OCI-LY3 (cell line): ENCODE data around the gene GAB2.
A peak's percentile ranks its signal among the peaks of the same experiment; 100 is the strongest.

ENCODE experiments used
- H2AFZ ChIP-seq: fragments of 200-600, 300-600 bp; shearing (Covaris generic); 2 replicates; pipeline ENCODE4 v1.6.0; 2014; ENCODE audit warnings: antibody characterized with exemption, low read depth, low read length
- H3K27ac ChIP-seq: fragments of 200-600, 300-600 bp; sonication (generic); 2 replicates; pipeline ENCODE4 v1.5.1; 2014; ENCODE audit warnings: mild to moderate bottlenecking, low read length, moderate library complexity, mixed read lengths
- H3K27me3 ChIP-seq: fragments of 200-600, 300-600 bp; sonication (generic); 2 replicates; pipeline ENCODE4 v1.6.1; 2014; ENCODE audit warnings: low read depth, low read length, mixed read lengths
- H3K36me3 ChIP-seq: fragments of 200-600, 300-600 bp; sonication (generic); replicated peaks from 2 replicates; pipeline ENCODE3; 2014; ENCODE audit warnings: low read depth, low read length, mixed read lengths
- H3K4me1 ChIP-seq: fragments of 300-600, 200-600 bp; sonication (generic); 2 replicates; pipeline ENCODE4 v1.6.1; 2014; ENCODE audit warnings: low read length, mixed read lengths
- H3K4me2 ChIP-seq: fragments of 200-600, 300-600 bp; sonication (generic); 2 replicates; pipeline ENCODE4 v1.6.1; 2014; ENCODE audit warnings: low read length, mixed read lengths
- H3K4me3 ChIP-seq: fragments of 300-600, 200-600 bp; sonication (generic); 2 replicates; pipeline ENCODE4 v1.5.1; 2014; ENCODE audit warnings: antibody characterized with exemption, mild to moderate bottlenecking, low read length, moderate library complexity
- H3K79me2 ChIP-seq: fragments of 300-600, 200-600 bp; shearing (Covaris generic); 2 replicates; pipeline ENCODE4 v1.6.1; 2014; ENCODE audit warnings: mild to moderate bottlenecking, low read length, mixed read lengths
- H3K9ac ChIP-seq: fragments of 300-600, 200-600 bp; shearing (Covaris generic); 2 replicates; pipeline ENCODE4 v1.6.0; 2014; ENCODE audit warnings: mild to moderate bottlenecking, low read length, moderate library complexity
- H3K9me3 ChIP-seq: fragments of 200-600, 300-600 bp; shearing (Covaris generic); 2 replicates; pipeline ENCODE4 v1.6.1; 2014; ENCODE audit warnings: low read length, mixed read lengths; ENCODE audit not compliant: insufficient read depth
- H4K20me1 ChIP-seq: fragments of 200-600, 300-600 bp; sonication (generic); 2 replicates; pipeline ENCODE4 v1.6.1; 2016; ENCODE audit warnings: low read length, mixed read lengths; ENCODE audit not compliant: insufficient read depth
- EZH2phosphoT487 ChIP-seq: fragments of 200-600 bp; shearing (Covaris generic); IDR thresholded peaks from 2 replicates; pipeline ENCODE4 v1.6.1; 2018; ENCODE audit warnings: antibody characterized with exemption, mixed run types, low read depth
- TF ChIP-seq, protein P1 (sequence below): fragments of 200-600, 300-600 bp; sonication (generic); IDR thresholded peaks from 2 replicates; pipeline ENCODE4 v1.5.1; 2014; ENCODE audit warnings: antibody characterized with exemption, low read length, low read depth

Gene GAB2

DNA sequence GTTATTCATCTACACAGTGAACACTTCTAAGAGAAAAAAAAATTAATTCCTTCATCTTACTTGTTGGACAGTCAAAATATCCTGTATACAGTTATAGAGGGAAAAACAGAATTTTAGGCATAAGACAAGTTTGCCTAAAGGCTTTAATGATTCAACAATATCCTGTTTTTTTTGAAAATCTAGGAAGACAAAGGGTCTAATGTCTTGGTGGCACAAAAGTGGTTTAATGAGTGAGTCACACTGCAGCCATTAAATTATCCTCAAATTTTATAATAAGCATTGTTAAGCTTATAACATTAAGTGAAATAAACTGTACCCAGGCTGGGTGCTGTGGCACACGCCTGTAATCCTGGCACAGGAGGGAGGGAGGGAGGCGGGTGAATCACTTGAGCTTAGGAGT is 72.9 kb downstream of the GAB2 start:
- no peaks in the 10 kb centered on the region for H3K27me3 ChIP-seq
- H3K4me1 ChIP-seq: peaks cover 13% of the 10 kb centered on the region
- H3K4me2 ChIP-seq: no peak overlapping the region
- no peak overlapping the region for H2AFZ ChIP-seq
- H3K9me3 ChIP-seq: no peaks in the 10 kb centered on the region
- H3K4me3 ChIP-seq: no peak overlapping the region
- no peak overlapping the region for H3K27ac ChIP-seq
- no peaks in the 10 kb centered on the region for H3K79me2 ChIP-seq
- no peaks in the 10 kb centered on the region for H4K20me1 ChIP-seq
- H3K9ac ChIP-seq: no peak overlapping the region
- no peaks in the 10 kb centered on the region for H3K36me3 ChIP-seq
- TF ChIP-seq, protein P1, sequence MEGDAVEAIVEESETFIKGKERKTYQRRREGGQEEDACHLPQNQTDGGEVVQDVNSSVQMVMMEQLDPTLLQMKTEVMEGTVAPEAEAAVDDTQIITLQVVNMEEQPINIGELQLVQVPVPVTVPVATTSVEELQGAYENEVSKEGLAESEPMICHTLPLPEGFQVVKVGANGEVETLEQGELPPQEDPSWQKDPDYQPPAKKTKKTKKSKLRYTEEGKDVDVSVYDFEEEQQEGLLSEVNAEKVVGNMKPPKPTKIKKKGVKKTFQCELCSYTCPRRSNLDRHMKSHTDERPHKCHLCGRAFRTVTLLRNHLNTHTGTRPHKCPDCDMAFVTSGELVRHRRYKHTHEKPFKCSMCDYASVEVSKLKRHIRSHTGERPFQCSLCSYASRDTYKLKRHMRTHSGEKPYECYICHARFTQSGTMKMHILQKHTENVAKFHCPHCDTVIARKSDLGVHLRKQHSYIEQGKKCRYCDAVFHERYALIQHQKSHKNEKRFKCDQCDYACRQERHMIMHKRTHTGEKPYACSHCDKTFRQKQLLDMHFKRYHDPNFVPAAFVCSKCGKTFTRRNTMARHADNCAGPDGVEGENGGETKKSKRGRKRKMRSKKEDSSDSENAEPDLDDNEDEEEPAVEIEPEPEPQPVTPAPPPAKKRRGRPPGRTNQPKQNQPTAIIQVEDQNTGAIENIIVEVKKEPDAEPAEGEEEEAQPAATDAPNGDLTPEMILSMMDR: no peak
- no peak for TF ChIP-seq EZH2phosphoT487

DNA sequence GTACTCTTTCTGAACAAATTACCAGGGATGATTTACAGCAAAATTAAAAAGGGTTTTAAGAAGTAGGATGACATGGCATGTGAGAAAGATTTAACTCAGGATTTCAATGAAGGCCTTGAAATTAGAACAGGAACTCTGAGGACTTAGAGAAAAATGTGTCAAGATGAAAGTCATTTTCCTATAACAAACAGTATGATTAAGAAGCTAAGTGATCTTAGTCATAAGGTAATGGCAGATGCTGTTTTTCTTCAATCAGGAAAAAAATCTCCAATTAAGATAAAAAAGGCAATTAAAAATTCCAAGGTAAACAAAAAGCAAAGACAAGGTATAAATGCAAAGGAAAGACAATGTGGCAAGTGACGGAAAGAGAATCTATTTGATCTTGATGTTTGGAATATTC is 73.5 kb downstream of the GAB2 start:
- Histone ChIP-seq H4K20me1 (no peaks in the 10 kb centered on the region), H3K27me3 (no peaks in the 10 kb centered on the region), H2AFZ (no peak overlapping the region), H3K9ac (no peak overlapping the region), H3K4me2 (peak overlapping the region; percentile 20), H3K9me3 (no peaks in the 10 kb centered on the region), H3K4me1 (peaks cover 9% of the 10 kb centered on the region), H3K27ac (no peak overlapping the region), H3K79me2 (no peaks in the 10 kb centered on the region), H3K4me3 (no peak overlapping the region), H3K36me3 (no peaks in the 10 kb centered on the region)
- TF ChIP-seq EZH2phosphoT487: no peak
- TF ChIP-seq, protein P1: no peak

DNA sequence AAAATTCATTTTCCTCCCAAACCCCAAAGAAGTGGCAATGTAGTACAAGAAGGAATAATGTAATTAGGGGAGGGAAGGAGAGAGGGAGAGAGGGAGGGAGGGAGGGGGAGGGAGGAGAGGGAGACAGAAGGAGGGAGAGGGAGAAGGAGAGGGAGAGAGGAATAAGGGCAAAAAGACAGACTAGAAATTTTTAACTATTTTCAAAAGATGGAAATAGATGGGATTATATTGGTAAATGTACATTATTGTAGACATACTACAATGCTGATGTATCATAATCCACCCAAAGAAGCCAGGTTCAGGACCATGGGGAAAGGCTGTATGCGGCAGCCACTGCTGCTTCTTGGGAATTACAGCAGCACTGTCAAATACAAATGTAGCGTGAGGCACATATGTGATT is 74.3 kb downstream of the GAB2 start:
- TF ChIP-seq, protein P1: no peak
- no peak for TF ChIP-seq EZH2phosphoT487
- Histone ChIP-seq H3K4me1 (peaks cover 9% of the 10 kb centered on the region), H3K36me3 (no peaks in the 10 kb centered on the region), H3K9ac (no peak overlapping the region), H3K4me2 (no peak overlapping the region), H3K27ac (no peak overlapping the region), H3K4me3 (no peak overlapping the region), H2AFZ (no peak overlapping the region), H4K20me1 (no peaks in the 10 kb centered on the region), H3K9me3 (no peaks in the 10 kb centered on the region), H3K79me2 (no peaks in the 10 kb centered on the region), H3K27me3 (no peaks in the 10 kb centered on the region)

DNA sequence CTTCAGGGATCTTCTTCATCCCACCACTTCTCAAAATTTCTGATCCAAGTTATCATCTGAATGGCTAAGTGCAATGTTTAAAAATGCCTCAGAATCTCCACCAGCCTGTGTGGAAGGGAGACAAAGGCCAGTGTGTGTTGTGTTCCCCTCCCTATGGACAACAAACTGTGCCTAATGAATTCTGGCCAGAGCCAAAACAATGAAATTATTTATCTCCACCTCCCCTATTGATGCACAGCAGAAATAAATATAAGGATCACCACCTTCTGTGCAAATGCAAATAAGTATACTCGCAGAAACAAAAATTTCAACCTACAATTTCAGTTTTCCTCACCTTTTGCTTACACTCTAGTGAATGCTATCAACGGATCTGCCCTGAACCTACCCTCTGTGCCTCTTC is 75.8 kb downstream of the GAB2 start:
- Histone ChIP-seq H3K9me3 (no peaks in the 10 kb centered on the region), H3K79me2 (no peaks in the 10 kb centered on the region), H3K36me3 (no peaks in the 10 kb centered on the region), H3K27ac (no peak overlapping the region), H3K27me3 (no peaks in the 10 kb centered on the region), H4K20me1 (no peaks in the 10 kb centered on the region), H3K4me1 (peaks cover 15% of the 10 kb centered on the region), H3K4me2 (no peak overlapping the region), H2AFZ (no peak overlapping the region), H3K4me3 (no peak overlapping the region), H3K9ac (no peak overlapping the region)
- no peak for TF ChIP-seq EZH2phosphoT487
- TF ChIP-seq, protein P1: no peak
